ENCODE results near the gene SDK1. TPM values are rescaled to one million over a fixed set of nuclear protein-coding genes. Genes with fewer than 3 reads are reported as not detected.
"Not testable (repeated sequence)": the region's sequence is repeated elsewhere in the genome, so short reads cannot be mapped to it uniquely, and the experiment has no call there.

SDK1 gene
- total and polyA plus RNA-seq, 2 donors (not counting 3 experiments of a cell fraction or from before 2014, with no cell fraction given), result 1.6 to 3.9 TPM

DNA sequence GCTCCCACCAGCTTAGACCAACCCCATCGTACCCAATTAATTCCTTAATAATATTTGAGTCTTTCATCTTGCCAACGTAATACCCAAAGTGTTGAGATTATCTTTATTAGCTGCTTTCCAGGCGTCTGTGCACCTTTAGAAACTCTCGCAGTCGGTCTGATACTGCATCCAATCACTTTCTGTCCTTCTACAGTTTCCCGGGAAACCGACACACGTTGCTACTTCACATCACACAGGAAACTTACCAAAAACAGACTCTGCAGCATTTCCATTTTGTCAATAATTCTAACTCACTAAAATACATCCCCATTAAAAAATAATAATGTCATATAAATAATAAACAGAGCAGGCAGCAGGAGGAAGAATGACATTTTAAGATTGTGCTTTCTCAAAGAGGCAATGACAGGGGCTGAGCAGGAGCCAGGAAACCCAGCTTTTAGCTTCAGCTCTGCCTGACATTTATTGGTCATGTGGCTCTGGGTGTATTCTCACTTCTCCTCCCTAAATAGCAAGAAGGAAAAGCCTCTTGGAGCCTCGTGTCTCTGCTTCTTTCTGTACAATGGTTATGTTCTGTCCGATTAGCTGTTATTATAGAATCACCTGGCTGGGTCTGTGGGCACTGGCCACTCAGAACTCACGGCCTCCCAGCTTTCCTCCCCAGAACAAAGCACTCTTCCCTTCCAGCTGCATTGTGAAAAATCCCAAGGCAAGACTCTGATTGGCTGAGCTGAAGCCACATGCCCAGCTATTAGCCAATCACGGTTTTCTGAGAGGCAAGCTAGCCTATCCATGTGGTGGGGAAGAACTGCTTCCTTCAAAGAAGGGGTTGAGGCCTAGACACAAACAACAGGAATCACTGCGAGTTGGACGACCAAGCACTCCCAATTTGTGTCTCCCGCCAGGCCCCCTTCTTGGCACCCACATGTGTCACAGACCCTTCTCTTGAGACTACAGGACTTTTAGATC is 956.4 kb downstream of the SDK1 start:
- Histone ChIP-seq H3K9me3 (replicated peaks; ENCODE audit: control insufficient read depth, insufficient read depth, low read length) (no peaks in the 10 kb centered on the region), H3K36me3 (ENCODE audit: control insufficient read depth in 2 of 2, extremely low read depth in 1 of 2, insufficient read depth in 2 of 2, low read length in 2 of 2) (no peaks in the 10 kb centered on the region), H3K4me1 (ENCODE audit: control insufficient read depth, extremely low read depth, insufficient read depth, low read length) (no peaks in the 10 kb centered on the region), H3K27ac (ENCODE audit: insufficient read depth, low read depth, low read length) (no peak overlapping the region), H3K4me2 (ENCODE audit: insufficient read depth, low read length) (no peak overlapping the region), H2AFZ (ENCODE audit: low read depth, low read length) (no peak overlapping the region), H4K20me1 (replicated peaks; ENCODE audit: control insufficient read depth, extremely low read depth, insufficient read depth, low read length) (no peaks in the 10 kb centered on the region), H3K9ac (replicated peaks; ENCODE audit: extremely low read depth, insufficient read depth, low read length) (no peak overlapping the region), H3K79me2 (ENCODE audit: control insufficient read depth, insufficient read depth, low read length) (no peaks in the 10 kb centered on the region), H3K4me3 (replicated peaks in 1 of 3; ENCODE audit: insufficient read depth in 1 of 3, low read depth in 1 of 3, low read length in 3 of 3) (no peak overlapping the region), H3K9me1 (replicated peaks; ENCODE audit: control insufficient read depth, extremely low read depth, insufficient read depth, low read length) (no peaks in the 10 kb centered on the region), H3K27me3 (ENCODE audit: control insufficient read depth in 2 of 2, insufficient read depth in 2 of 2, low read length in 2 of 2) (no peaks in the 10 kb centered on the region)
- DNase-seq (ENCODE audit: low read depth, low spot score) (no peak), FAIRE-seq (no peak)
- intact Hi-C loops (cut with micrococcal nuclease) (no loop called here), dilution Hi-C loops (cut with MboI; ENCODE audit: extremely low pct_ligation_motif_present, low sequenced_read_pairs) (no loop called here)
- CTCF ChIA-PET, result no interaction called here
- TF ChIP-seq FOS (IDR thresholded peaks at IDR 0.05; ENCODE audit: borderline replicate concordance, insufficient read depth, low read length), result no peak
- TF ChIP-seq EZH2 (IDR thresholded peaks at IDR 0.05; ENCODE audit: borderline replicate concordance, low read depth, low read length, severe bottlenecking), result no peak
- TF ChIP-seq JUN (IDR thresholded peaks at IDR 0.05; ENCODE audit: borderline replicate concordance, insufficient read depth, insufficient read length, low read depth), result no peak
- TF ChIP-seq GATA2 (IDR thresholded peaks at IDR 0.05; ENCODE audit: insufficient read depth, insufficient read length, low read depth, low read length), result no peak
- TF ChIP-seq, protein P1, sequence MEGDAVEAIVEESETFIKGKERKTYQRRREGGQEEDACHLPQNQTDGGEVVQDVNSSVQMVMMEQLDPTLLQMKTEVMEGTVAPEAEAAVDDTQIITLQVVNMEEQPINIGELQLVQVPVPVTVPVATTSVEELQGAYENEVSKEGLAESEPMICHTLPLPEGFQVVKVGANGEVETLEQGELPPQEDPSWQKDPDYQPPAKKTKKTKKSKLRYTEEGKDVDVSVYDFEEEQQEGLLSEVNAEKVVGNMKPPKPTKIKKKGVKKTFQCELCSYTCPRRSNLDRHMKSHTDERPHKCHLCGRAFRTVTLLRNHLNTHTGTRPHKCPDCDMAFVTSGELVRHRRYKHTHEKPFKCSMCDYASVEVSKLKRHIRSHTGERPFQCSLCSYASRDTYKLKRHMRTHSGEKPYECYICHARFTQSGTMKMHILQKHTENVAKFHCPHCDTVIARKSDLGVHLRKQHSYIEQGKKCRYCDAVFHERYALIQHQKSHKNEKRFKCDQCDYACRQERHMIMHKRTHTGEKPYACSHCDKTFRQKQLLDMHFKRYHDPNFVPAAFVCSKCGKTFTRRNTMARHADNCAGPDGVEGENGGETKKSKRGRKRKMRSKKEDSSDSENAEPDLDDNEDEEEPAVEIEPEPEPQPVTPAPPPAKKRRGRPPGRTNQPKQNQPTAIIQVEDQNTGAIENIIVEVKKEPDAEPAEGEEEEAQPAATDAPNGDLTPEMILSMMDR (IDR thresholded peaks at IDR 0.05; ENCODE audit: extremely low read depth in 1 of 2, insufficient read depth in 1 of 2, low read depth in 1 of 2, low read length in 2 of 2), result no peak
- no peak for TF ChIP-seq POLR2AphosphoS5 (IDR thresholded peaks at IDR 0.05; ENCODE audit: insufficient read depth, low read depth, low read length)
- no peak for TF ChIP-seq POLR2A (IDR thresholded peaks at IDR 0.05; ENCODE audit: low read depth, low read length)
- no peak for TF ChIP-seq MYC (IDR thresholded peaks at IDR 0.05; ENCODE audit: low read depth, low read length)
- TF ChIP-seq, protein P2, sequence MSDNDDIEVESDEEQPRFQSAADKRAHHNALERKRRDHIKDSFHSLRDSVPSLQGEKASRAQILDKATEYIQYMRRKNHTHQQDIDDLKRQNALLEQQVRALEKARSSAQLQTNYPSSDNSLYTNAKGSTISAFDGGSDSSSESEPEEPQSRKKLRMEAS (IDR thresholded peaks at IDR 0.05; ENCODE audit: insufficient read depth, insufficient read length), result no peak
- BruUV-seq (replicated peaks), result no TSS peak
- POLR2A ChIA-PET, result no interaction called here

GRCh38 chr7:4260116-4260515 is 959.1 kb downstream of the SDK1 start:
- H3K27ac ChIP-seq (ENCODE audit: insufficient read depth, low read depth, low read length); H3K27me3 ChIP-seq (ENCODE audit: control insufficient read depth in 2 of 2, insufficient read depth in 2 of 2, low read length in 2 of 2); H3K4me1 ChIP-seq (ENCODE audit: control insufficient read depth, extremely low read depth, insufficient read depth, low read length); DNase-seq (ENCODE audit: low read depth, low spot score); H3K4me2 ChIP-seq (ENCODE audit: insufficient read depth, low read length); dilution Hi-C loops (cut with MboI; ENCODE audit: extremely low pct_ligation_motif_present, low sequenced_read_pairs); intact Hi-C loops (cut with micrococcal nuclease); H3K79me2 ChIP-seq (ENCODE audit: control insufficient read depth, insufficient read depth, low read length); H2AFZ ChIP-seq (ENCODE audit: low read depth, low read length); H4K20me1 ChIP-seq (replicated peaks; ENCODE audit: control insufficient read depth, extremely low read depth, insufficient read depth, low read length); H3K9me3 ChIP-seq (replicated peaks; ENCODE audit: control insufficient read depth, insufficient read depth, low read length); H3K4me3 ChIP-seq (replicated peaks in 1 of 3; ENCODE audit: insufficient read depth in 1 of 3, low read depth in 1 of 3, low read length in 3 of 3); FAIRE-seq; H3K9ac ChIP-seq (replicated peaks; ENCODE audit: extremely low read depth, insufficient read depth, low read length); CTCF ChIA-PET; H3K9me1 ChIP-seq (replicated peaks; ENCODE audit: control insufficient read depth, extremely low read depth, insufficient read depth, low read length); H3K36me3 ChIP-seq (ENCODE audit: control insufficient read depth in 2 of 2, extremely low read depth in 1 of 2, insufficient read depth in 2 of 2, low read length in 2 of 2); BruUV-seq (replicated peaks); POLR2A ChIA-PET: not testable (repeated sequence)

Data from endothelial cell of umbilical vein (primary cell).